Lower leg skin (tissue), 4 donors: ENCODE results near the gene HUWE1. TPM values are rescaled to one million over a fixed set of nuclear protein-coding genes. Genes with fewer than 3 reads are reported as not detected.

Experiments
- DNase-seq, 2 donors: peaks; one replicate each; pipeline ENCODE4 v3.0.0-alpha.2; 2019; ENCODE audit warnings: low spot score in 2 of 2
- H3K4me3 ChIP-seq: fragments of 200-600 bp; sonication (generic); 2 replicates; pipeline ENCODE4 v1.5.1; 2017; ENCODE audit warnings: mild to moderate bottlenecking, low read depth; ENCODE audit not compliant: poor library complexity, severe bottlenecking
- POLR2A ChIP-seq, 2 donors: fragments of 450-650 bp; IDR thresholded peaks; one replicate each; pipeline ENCODE4 v1.6.1; 2016 to 2017; ENCODE audit warnings: antibody characterized with exemption in 2 of 2, mild to moderate bottlenecking in 1 of 2, moderate library complexity in 1 of 2
- WGBS, 2 donors: methylation state at CpG; one replicate each; pipeline ENCODE4 v1.1.5; 2018; 5-methylcytosine and 5-hydroxymethylcytosine counted together
- intact Hi-C: fragments of 100-400 bp; cut with DNase I; formaldehyde crosslinking; loops from one replicate; pipeline ENCODE4 v1.15.0; 2023; ENCODE audit warnings: low total_unique reads
- total RNA-seq, 4 donors: library from RNA; depleted of rRNA; stranded (reverse); fragments of >200 nt; gene quantifications; one replicate each; pipeline ENCODE4 v1.1.0, GENCODE V29; 2016
- TF ChIP-seq, protein P1 (sequence below), 3 donors: fragments of 450-650 bp; IDR thresholded peaks; one replicate each; pipeline ENCODE4 v1.5.1; 2016; ENCODE audit warnings: antibody characterized with exemption in 3 of 3, mild to moderate bottlenecking in 3 of 3, moderate library complexity in 2 of 3

Gene HUWE1
- total RNA-seq, 4 donors from 2014 or later: 128 to 175 (median 158) TPM

DNA sequence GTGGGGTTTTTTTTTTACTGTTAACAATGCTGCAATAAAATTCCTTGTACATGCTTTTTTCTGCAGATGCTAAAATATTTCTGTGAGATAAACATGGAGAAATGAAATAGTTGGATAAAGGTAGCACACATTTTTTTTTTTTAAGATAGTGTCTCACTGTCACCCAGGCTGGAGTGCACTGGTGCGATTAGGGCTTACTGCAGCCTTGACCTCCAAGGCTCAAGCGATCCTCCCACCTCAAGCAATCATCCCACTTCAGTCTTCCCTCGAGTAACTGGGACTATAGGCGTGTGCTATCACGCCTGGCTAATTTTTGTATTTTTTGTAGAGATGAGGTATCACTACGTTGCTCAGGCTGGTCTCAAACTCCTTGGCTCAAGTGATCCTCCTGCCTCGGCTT is 1.8 kb upstream of the HUWE1 start:
- DNase-seq: no peak
- 75 to 83% methylated on average over 7 of the region's 7 CpGs for WGBS, 2 donors
- intact Hi-C loops: no loop called here
- H3K4me3 ChIP-seq: no peak overlapping the region
- TF ChIP-seq, protein P1, sequence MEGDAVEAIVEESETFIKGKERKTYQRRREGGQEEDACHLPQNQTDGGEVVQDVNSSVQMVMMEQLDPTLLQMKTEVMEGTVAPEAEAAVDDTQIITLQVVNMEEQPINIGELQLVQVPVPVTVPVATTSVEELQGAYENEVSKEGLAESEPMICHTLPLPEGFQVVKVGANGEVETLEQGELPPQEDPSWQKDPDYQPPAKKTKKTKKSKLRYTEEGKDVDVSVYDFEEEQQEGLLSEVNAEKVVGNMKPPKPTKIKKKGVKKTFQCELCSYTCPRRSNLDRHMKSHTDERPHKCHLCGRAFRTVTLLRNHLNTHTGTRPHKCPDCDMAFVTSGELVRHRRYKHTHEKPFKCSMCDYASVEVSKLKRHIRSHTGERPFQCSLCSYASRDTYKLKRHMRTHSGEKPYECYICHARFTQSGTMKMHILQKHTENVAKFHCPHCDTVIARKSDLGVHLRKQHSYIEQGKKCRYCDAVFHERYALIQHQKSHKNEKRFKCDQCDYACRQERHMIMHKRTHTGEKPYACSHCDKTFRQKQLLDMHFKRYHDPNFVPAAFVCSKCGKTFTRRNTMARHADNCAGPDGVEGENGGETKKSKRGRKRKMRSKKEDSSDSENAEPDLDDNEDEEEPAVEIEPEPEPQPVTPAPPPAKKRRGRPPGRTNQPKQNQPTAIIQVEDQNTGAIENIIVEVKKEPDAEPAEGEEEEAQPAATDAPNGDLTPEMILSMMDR (IDR thresholded peaks at IDR 0.05): no peak
- no peak for TF ChIP-seq POLR2A (IDR thresholded peaks at IDR 0.05)

DNA sequence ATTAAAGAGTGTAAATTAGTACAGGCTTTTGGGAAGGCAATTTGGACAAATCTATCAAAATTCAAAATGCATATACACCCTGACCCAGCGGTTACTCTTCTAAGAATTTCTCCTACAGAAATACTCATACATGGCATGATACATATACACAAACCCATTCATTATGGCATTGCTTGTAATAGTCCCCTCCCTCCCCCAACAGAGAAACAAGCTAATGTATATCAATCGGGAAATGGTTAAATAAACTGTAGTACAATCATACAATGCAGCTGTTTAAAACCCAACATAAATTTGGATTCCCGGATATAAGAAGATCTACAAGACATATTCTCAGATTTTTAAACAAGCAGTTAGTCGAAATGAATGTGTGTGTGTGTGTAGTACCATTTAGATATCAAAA is 808 bp downstream of the HUWE1 start:
- peak overlapping the region; percentile 60 for H3K4me3 ChIP-seq
- intact Hi-C loops: no loop called here
- no peak for TF ChIP-seq POLR2A (IDR thresholded peaks at IDR 0.05)
- TF ChIP-seq, protein P1 (IDR thresholded peaks at IDR 0.05): no peak
- 1 to 42% methylated on average over 4 of the region's 4 CpGs for WGBS, 2 donors
- no peak for DNase-seq

DNA sequence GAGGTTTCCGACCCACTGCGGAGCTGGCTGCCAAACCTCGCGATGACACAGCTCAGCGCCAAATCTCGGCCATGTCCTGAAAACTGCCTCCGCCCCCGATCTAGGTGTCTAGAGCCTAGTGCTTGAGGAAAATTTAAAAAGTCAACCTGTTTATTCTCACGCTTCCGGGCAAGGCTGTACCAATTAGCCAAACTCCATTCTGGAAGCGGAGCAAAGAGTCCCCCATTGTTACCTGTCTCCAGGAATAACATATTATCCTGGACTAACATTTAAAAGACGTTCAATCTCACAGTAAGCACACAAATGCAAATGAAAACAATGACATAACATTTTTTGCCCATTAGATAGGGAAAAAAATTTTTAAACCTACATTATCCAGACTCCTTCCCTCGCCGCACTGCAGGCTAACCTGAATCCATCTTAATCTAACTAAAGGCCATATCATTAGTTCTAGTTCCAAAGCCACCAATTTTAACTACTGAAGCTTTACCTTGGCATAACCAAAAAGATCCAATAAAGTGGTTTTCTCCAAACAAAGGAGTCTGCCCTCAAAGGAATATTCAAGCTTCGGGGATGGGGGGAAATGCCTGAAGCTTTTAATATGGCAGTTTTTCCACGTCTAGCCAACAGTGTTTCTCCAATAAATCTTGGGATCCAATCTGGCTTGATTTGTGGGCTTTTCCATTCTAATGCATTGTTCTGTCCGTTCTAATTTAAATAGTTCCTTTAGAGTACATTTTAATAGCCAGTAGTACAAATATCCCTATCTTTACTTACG is 1.9 kb downstream of the HUWE1 start:
- 5 to 30% methylated on average over 18 of the region's 18 CpGs for WGBS, 2 donors
- DNase-seq: no peak
- no peak overlapping the region for H3K4me3 ChIP-seq
- TF ChIP-seq, protein P1 (IDR thresholded peaks at IDR 0.05): no peak
- TF ChIP-seq POLR2A (IDR thresholded peaks at IDR 0.05): no peak
- intact Hi-C loops: no loop called here

DNA sequence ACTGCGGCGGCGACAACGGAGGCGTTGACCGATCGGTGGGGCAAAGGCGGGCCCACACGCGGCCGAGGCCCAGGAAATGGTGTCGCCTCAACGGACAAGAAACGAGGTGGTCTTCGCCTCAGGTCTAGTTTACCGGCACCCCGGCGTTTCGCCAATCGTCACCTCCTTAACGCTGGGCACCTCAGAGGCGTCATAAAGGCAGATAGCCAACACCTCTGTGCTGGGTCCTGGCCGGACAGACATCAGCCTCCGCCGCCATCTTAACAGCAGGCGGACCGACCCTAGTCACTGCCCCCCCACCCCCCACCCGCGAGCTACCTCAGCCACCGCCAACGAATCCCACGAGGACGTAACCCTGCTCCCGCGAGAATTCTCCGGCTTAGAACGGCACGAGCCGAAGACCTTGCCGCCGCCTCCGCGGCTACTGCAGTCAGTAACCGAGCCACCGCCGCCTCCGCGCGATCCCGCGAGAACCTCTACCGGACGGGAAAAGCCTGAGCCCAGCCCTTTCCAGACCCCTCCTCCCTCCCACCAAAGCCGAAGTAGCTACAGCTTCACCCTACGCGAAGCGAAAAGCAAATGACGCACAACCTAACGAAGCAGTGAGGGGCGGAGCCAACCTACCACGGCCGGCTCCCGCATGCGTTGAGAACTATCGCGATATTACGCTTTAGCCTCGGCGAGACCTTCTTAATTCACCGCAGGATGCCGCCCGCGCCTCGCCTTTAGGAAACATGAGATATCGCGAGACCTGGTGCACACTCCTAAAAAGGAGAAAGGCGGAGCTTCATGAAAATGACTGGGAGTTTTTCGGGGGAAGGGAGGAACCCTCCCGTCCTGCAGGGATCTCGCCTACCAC is 2.7 kb downstream of the HUWE1 start:
- peak; percentile 95 to 97 for DNase-seq
- H3K4me3 ChIP-seq: peak overlapping the region; percentile 36
- 0 to 55% methylated on average over 4 to 80 of the region's 80 CpGs for WGBS, 2 donors
- intact Hi-C loops: no loop called here
- TF ChIP-seq, protein P1 (IDR thresholded peaks at IDR 0.05): no peak
- no peak for TF ChIP-seq POLR2A (IDR thresholded peaks at IDR 0.05)

DNA sequence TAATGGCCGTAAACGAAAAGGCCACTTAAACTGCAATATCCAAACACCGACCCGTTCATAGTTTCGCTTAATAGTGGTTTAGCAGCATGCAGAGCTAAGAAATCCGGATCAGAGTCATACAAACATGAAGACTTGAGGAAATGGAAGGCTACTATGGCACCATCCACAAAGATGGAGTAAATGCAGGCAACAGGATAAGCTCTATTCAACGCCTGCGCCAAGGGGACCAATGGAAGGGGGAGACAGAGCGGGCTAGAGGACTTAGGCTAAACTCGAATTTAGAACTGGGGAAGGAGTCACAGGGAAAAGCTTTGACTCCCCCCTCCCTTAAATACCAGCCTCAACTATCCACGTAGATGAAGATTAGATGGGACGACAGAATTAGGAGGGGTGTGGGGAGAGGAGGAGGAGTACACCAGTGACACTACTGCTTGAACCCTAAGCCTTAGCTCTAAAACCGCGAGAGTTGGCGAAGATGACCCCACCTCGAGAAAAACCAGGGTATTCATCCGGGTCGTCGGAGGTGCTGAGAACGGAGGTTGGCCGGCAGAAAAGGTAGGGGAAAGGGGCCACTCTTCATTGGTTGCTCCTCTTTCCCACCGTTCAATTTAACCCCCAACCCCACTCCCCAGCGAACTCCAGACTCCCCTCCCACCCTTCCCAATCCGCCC is 3.5 kb downstream of the HUWE1 start:
- intact Hi-C loops: no loop called here
- no peak for DNase-seq
- WGBS, 2 donors: 3 to 37% methylated on average over 21 to 24 of the region's 24 CpGs
- H3K4me3 ChIP-seq: peak overlapping the region; percentile 36
- TF ChIP-seq, protein P1 (IDR thresholded peaks at IDR 0.05): no peak
- no peak for TF ChIP-seq POLR2A (IDR thresholded peaks at IDR 0.05)
